CD4-positive, alpha-beta T cell (primary cell): ENCODE measurements around the gene ERICH4. TPM values are rescaled to one million over a fixed set of nuclear protein-coding genes. Genes with fewer than 3 reads are reported as not detected.

Experiments used
- ATAC-seq: fragments of 200-7000 bp; cut with Tn5 transposase; one replicate; pipeline ENCODE4 v1.10.0; 2022; ENCODE audit warnings: mild to moderate bottlenecking; ENCODE audit not compliant: poor library complexity
- CTCF ChIA-PET: fragments of 350-600 bp; sonication (Branson Sonifier 250); formaldehyde crosslinking; loops from one replicate; lab custom pipeline; 2021; ENCODE audit warnings: antibody characterized with exemption, inconsistent platforms; lab: Charles Lee
- POLR2A ChIA-PET: fragments of 350-600 bp; sonication (Branson Sonifier 250); formaldehyde crosslinking; loops from one replicate; lab custom pipeline; 2021; ENCODE audit warnings: antibody characterized with exemption, inconsistent platforms; lab: Charles Lee
- DNase-seq, 14 experiments: peaks; one replicate each; pipeline ENCODE4 v3.0.0-alpha.2; 2013 to 2020; ENCODE audit warnings: mixed read lengths in 2 of 14
- H3K27ac ChIP-seq, 2 donors: one replicate each; pipeline versions ENCODE4 v1.5.1 to v1.7.0; 2013; ENCODE audit warnings: low read length in 2 of 2, low read depth in 1 of 2, mild to moderate bottlenecking in 1 of 2
- H3K27me3 ChIP-seq, 2 experiments: 1 replicate in 1 of 2; 2 replicates in 1 of 2; pipeline versions ENCODE4 v1.6.1 to v1.7.0; 2013; ENCODE audit warnings: low read length in 2 of 2, control low read depth in 1 of 2, mild to moderate bottlenecking in 1 of 2, moderate library complexity in 1 of 2; ENCODE audit not compliant: insufficient read depth in 2 of 2, control insufficient read depth in 1 of 2
- H3K36me3 ChIP-seq: one replicate; pipeline ENCODE4 v1.6.1; 2013; ENCODE audit warnings: low read length, control low read depth; ENCODE audit not compliant: insufficient read depth
- H3K4me1 ChIP-seq: one replicate; pipeline ENCODE4 v1.6.1; 2013; ENCODE audit warnings: low read length, control low read depth; ENCODE audit not compliant: insufficient read depth
- H3K4me3 ChIP-seq: one replicate; pipeline ENCODE4 v1.5.1; 2013; ENCODE audit warnings: mild to moderate bottlenecking, low read length, moderate library complexity
- H3K9me3 ChIP-seq, 2 experiments: 1 replicate in 1 of 2; 2 replicates in 1 of 2; pipeline versions ENCODE4 v1.6.1 to v1.7.0; 2013; ENCODE audit warnings: low read length in 2 of 2, mild to moderate bottlenecking in 2 of 2, control low read depth in 1 of 2, moderate library complexity in 1 of 2; ENCODE audit not compliant: control insufficient read depth in 1 of 2, insufficient read depth in 1 of 2
- H3K27ac Mint-ChIP-seq: one replicate; pipeline ENCODE4 v1.8.0; 2020; ENCODE audit warnings: mixed read lengths
- H3K27me3 Mint-ChIP-seq: one replicate; pipeline ENCODE4 v1.8.0; 2021; ENCODE audit warnings: mixed read lengths
- H3K36me3 Mint-ChIP-seq: one replicate; pipeline ENCODE4 v1.8.0; 2021; ENCODE audit warnings: low read depth, mixed read lengths
- H3K4me1 Mint-ChIP-seq: one replicate; pipeline ENCODE4 v1.8.0; 2021; ENCODE audit warnings: low read depth, mixed read lengths
- H3K4me3 Mint-ChIP-seq: one replicate; pipeline ENCODE4 v1.8.0; 2020; ENCODE audit warnings: mild to moderate bottlenecking, mixed read lengths
- H3K9me3 Mint-ChIP-seq: one replicate; pipeline ENCODE4 v1.8.0; 2020; ENCODE audit warnings: mixed read lengths
- CTCF ChIP-seq: fragments of 200-600 bp; IDR thresholded peaks from one replicate; pipeline ENCODE4 v1.8.0; 2022; ENCODE audit warnings: antibody characterized with exemption, mild to moderate bottlenecking
- intact Hi-C, 2 experiments: fragments of 100-400 bp; cut with DNase I in 1 of 2; cut with micrococcal nuclease in 1 of 2; formaldehyde crosslinking; loops; one replicate each; pipeline versions ENCODE4 v1.15.1 to v1.9.0; 2023 to 2025; cut with DNase I, micrococcal nuclease
- total RNA-seq, 174 experiments: library from RNA in 2 of 174; stranded (reverse) in 2 of 174; gene quantifications; one replicate each; pipeline ENCODE4 v1.2.3 and lab custom pipeline; 2021 to 2026

Gene ERICH4
- total RNA-seq, 2 experiments from 2014 or later, result not detected

- Histone ChIP-seq H3K27ac (no peak overlapping the region), H3K4me3 (no peak overlapping the region), H3K9me3 (no peaks in the 10 kb centered on the region), H3K4me1 (peaks cover 15% of the 10 kb centered on the region), H3K27me3 (no peaks in the 10 kb centered on the region), H3K36me3 (peaks cover 60% of the 10 kb centered on the region)
- Mint-ChIP-seq H3K9me3 (no peaks in the 10 kb centered on the region), H3K4me3 (no peak overlapping the region), H3K36me3 (peaks cover 61% of the 10 kb centered on the region), H3K27me3 (no peaks in the 10 kb centered on the region), H3K27ac (no peak overlapping the region), H3K4me1 (peaks cover 11% of the 10 kb centered on the region)
- ATAC-seq, result no peak
- ChIA-PET POLR2A (no interaction called here), CTCF (no interaction called here)
- intact Hi-C loops, result no loop called here
- no peak for DNase-seq
- no peak for TF ChIP-seq CTCF
Observed at GRCh38 chr19:41412953-41413352, 30.0 kb upstream of the ERICH4 start.

DNA sequence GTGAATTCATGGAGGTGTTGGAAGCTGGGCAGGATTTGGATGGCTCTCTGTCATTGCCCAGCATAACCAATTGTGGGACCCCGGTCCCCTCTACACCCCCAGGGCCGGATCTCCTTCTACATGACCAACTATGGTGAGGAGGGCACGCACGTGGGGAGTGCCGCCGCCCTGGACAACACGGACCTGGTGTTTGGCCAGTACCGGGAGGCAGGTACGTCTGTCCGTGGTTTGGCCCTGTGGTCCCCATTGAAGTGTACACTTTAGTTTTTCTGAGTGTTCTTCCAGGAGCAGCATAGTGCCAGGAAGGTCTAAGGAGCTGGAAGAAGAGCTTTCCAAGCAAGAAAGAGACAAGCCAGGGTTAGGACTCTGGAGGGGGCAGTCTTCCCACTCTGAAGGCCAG, 29.0 kb upstream of the ERICH4 start:
- peaks cover 12% of the 10 kb centered on the region for H3K4me1 ChIP-seq
- H3K36me3 Mint-ChIP-seq, result peaks cover 70% of the 10 kb centered on the region
- H3K4me3 ChIP-seq, result no peak overlapping the region
- H3K27ac ChIP-seq, result no peak overlapping the region
- no peak overlapping the region for H3K27ac Mint-ChIP-seq
- ATAC-seq (no peak), DNase-seq (no peak)
- ChIA-PET CTCF (no interaction called here), POLR2A (no interaction called here)
- intact Hi-C loops, result no loop called here
- H3K9me3 ChIP-seq, result no peaks in the 10 kb centered on the region
- no peak overlapping the region for H3K4me3 Mint-ChIP-seq
- peaks cover 66% of the 10 kb centered on the region for H3K36me3 ChIP-seq
- H3K27me3 Mint-ChIP-seq, result no peaks in the 10 kb centered on the region
- TF ChIP-seq CTCF, result no peak
- no peaks in the 10 kb centered on the region for H3K9me3 Mint-ChIP-seq
- no peaks in the 10 kb centered on the region for H3K27me3 ChIP-seq
- H3K4me1 Mint-ChIP-seq, result peaks cover 11% of the 10 kb centered on the region

DNA sequence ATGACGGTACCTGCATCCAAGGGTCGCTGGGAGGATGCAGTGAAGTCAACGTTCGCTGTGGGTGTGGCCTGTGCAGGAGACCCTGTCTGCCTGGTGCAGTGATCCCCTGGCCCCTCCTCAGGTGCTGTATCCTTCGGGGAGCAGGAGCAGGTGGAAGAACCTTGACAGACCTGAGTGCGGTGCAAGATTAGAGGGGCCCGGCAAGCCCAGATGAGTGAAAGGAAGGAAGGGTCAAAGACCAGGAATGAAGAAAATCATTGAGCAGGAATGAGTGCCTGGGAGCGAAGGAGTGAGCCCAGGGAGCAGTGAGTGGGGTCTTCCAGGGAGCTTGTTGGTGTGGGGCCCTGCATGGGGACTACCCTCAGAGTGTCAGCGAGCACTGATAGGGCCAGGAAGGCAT, 28.5 kb upstream of the ERICH4 start:
- ATAC-seq, result no peak
- Mint-ChIP-seq H3K4me3 (no peak overlapping the region), H3K9me3 (no peaks in the 10 kb centered on the region), H3K27me3 (no peaks in the 10 kb centered on the region), H3K36me3 (peaks cover 72% of the 10 kb centered on the region), H3K4me1 (peaks cover 6% of the 10 kb centered on the region), H3K27ac (no peak overlapping the region)
- intact Hi-C loops, result no loop called here
- no peaks in the 10 kb centered on the region for H3K27me3 ChIP-seq
- H3K4me3 ChIP-seq, result no peak overlapping the region
- ChIA-PET POLR2A (no interaction called here), CTCF (no interaction called here)
- no peak for DNase-seq
- peaks cover 71% of the 10 kb centered on the region for H3K36me3 ChIP-seq
- TF ChIP-seq CTCF, result no peak
- peaks cover 9% of the 10 kb centered on the region for H3K4me1 ChIP-seq
- H3K27ac ChIP-seq, result no peak overlapping the region
- no peaks in the 10 kb centered on the region for H3K9me3 ChIP-seq
